Tibial nerve (tissue), 4 donors: Measurements from ENCODE around the gene TIGD4.

Source experiments
- CTCF ChIP-seq, 5 experiments: fragments of 200-600 bp in 3 of 5; fragments of 450-650 bp in 2 of 5; sonication (generic) in 3 of 5; IDR thresholded peaks; one replicate each; pipeline ENCODE4 v1.5.1; 2016 to 2019; ENCODE audit warnings: antibody characterized with exemption in 5 of 5, mild to moderate bottlenecking in 3 of 5, moderate library complexity in 2 of 5
- EP300 ChIP-seq, 2 donors: sonication (generic); formaldehyde crosslinking; IDR thresholded peaks; one replicate each; pipeline ENCODE4 v1.6.1; 2017; ENCODE audit warnings: antibody characterized with exemption in 2 of 2, mild to moderate bottlenecking in 1 of 2

GRCh38 chr4:152723236-152723635, 56.3 kb downstream of the TIGD4 start:
- TF ChIP-seq CTCF (IDR thresholded peaks at IDR 0.05) (no peak), EP300 (IDR thresholded peaks at IDR 0.05) (no peak)
